HepG2 (cell line): ENCODE results near the gene RNF10. TPM values are rescaled to one million over a fixed set of nuclear protein-coding genes. Genes with fewer than 3 reads are reported as not detected.

ENCODE experiments used
- ATF7 ChIP-seq, 2 experiments: fragments of 450-650 bp in 1 of 2; sonication (generic) in 1 of 2; formaldehyde crosslinking in 1 of 2; IDR thresholded peaks; 2 replicates each; pipeline versions ENCODE4 v1.4.0 to v1.6.1; 2016 to 2020; ENCODE audit warnings: antibody characterized with exemption in 1 of 2, mild to moderate bottlenecking in 1 of 2, missing genetic modification reagents in 1 of 2
- BRD4 ChIP-seq: sonication (generic); formaldehyde crosslinking; IDR thresholded peaks from 2 replicates; pipeline ENCODE4 v1.4.0; 2020; ENCODE audit warnings: missing genetic modification reagents
- DNMT3B ChIP-seq: conservative IDR thresholded peaks from 2 replicates; pipeline ENCODE4 v1.6.1; 2016; ENCODE audit warnings: missing biosample characterization, control low read depth
- GPN1 ChIP-seq: sonication (generic); formaldehyde crosslinking; IDR thresholded peaks from 2 replicates; pipeline ENCODE4 v1.5.1; 2020; ENCODE audit warnings: missing genetic modification reagents, borderline replicate concordance
- HBP1 ChIP-seq: IDR thresholded peaks from 2 replicates; pipeline ENCODE4 v1.6.1; 2016; ENCODE audit warnings: low read depth, control low read depth
- HNF4A ChIP-seq: sonication (generic); formaldehyde crosslinking; IDR thresholded peaks from 2 replicates; pipeline ENCODE4 v1.4.0; 2020; ENCODE audit warnings: missing genetic modification reagents
- IKZF4 ChIP-seq: sonication (generic); formaldehyde crosslinking; IDR thresholded peaks from 2 replicates; pipeline ENCODE4 v1.5.1; 2020; ENCODE audit warnings: borderline replicate concordance, mild to moderate bottlenecking, low read depth, missing genetic modification reagents; ENCODE audit errors: not compliant biosample characterization
- KDM2A ChIP-seq: sonication (generic); formaldehyde crosslinking; IDR thresholded peaks from 2 replicates; pipeline ENCODE4 v1.4.0; 2020; ENCODE audit warnings: low read depth, missing genetic modification reagents, borderline replicate concordance
- NBN ChIP-seq: fragments of 450-650 bp; conservative IDR thresholded peaks from 2 replicates; pipeline ENCODE4 v1.6.1; 2017
- RORA ChIP-seq: sonication (generic); formaldehyde crosslinking; IDR thresholded peaks from 2 replicates; pipeline ENCODE4 v1.5.0; 2020; ENCODE audit warnings: mild to moderate bottlenecking, missing genetic modification reagents, moderate library complexity
- ZBTB44 ChIP-seq: sonication (generic); formaldehyde crosslinking; IDR thresholded peaks from 2 replicates; pipeline ENCODE4 v1.4.0; 2020; ENCODE audit warnings: missing genetic modification reagents
- ZNF160 ChIP-seq: sonication (generic); formaldehyde crosslinking; IDR thresholded peaks from 2 replicates; pipeline ENCODE4 v1.8.0; 2022; ENCODE audit warnings: mild to moderate bottlenecking, inconsistent platforms, missing genetic modification reagents
- ZNF263 ChIP-seq: sonication (generic); formaldehyde crosslinking; IDR thresholded peaks from 2 replicates; pipeline ENCODE4 v1.4.0; 2020; ENCODE audit warnings: missing genetic modification reagents
- ZNF274 ChIP-seq: sonication (generic); formaldehyde crosslinking; IDR thresholded peaks from 2 replicates; pipeline ENCODE4 v1.5.1; 2020; ENCODE audit warnings: mild to moderate bottlenecking, missing genetic modification reagents
- ZNF343 ChIP-seq: sonication (generic); formaldehyde crosslinking; IDR thresholded peaks from 2 replicates; pipeline ENCODE4 v1.4.0; 2020; ENCODE audit warnings: mild to moderate bottlenecking, missing genetic modification reagents
- ZNF362 ChIP-seq: sonication (generic); formaldehyde crosslinking; IDR thresholded peaks from 2 replicates; pipeline ENCODE4 v1.4.0; 2020; ENCODE audit warnings: missing genetic modification reagents, mild to moderate bottlenecking, borderline replicate concordance
- ZNF569 ChIP-seq: sonication (generic); formaldehyde crosslinking; IDR thresholded peaks from 2 replicates; pipeline ENCODE4 v1.5.0; 2020; ENCODE audit warnings: mild to moderate bottlenecking, missing genetic modification reagents, moderate library complexity, borderline replicate concordance
- ZNF790 ChIP-seq: sonication (generic); formaldehyde crosslinking; IDR thresholded peaks from 2 replicates; pipeline ENCODE4 v1.8.0; 2022; ENCODE audit warnings: missing genetic modification reagents, mild to moderate bottlenecking, borderline replicate concordance
- ZSCAN25 ChIP-seq: sonication (generic); formaldehyde crosslinking; IDR thresholded peaks from 2 replicates; pipeline ENCODE4 v1.8.0; 2022; ENCODE audit warnings: mild to moderate bottlenecking, missing genetic modification reagents
- polyA plus RNA-seq, 8 experiments: library from polyadenylated mRNA; depleted of rRNA in 3 of 8; stranded (reverse) in 7 of 8; unstranded in 1 of 8; fragments of >200 nt; fragmentation: Illumina TruSeq in 4 of 8; extraction: Trizol in 4 of 8; gene quantifications; 2 replicates each; pipeline versions ENCODE4 v1.2.1 to v1.2.3, GENCODE V29; 2011 to 2016; ENCODE audit warnings: low read depth in 4 of 8, missing spikeins in 1 of 8, mixed read lengths in 1 of 8; ENCODE audit not compliant: insufficient read depth in 1 of 8
- total RNA-seq, 5 experiments: library from RNA; depleted of rRNA; stranded (reverse); fragments of >200 nt; fragmentation: Illumina TruSeq; extraction: Trizol; gene quantifications; 2 replicates each; pipeline ENCODE4 v1.2.3, GENCODE V29; 2016; ENCODE audit warnings: low read depth in 1 of 5

The RNF10 gene
- total and polyA plus RNA-seq, 2 of the 13 experiments (the other 11 are each of a cell fraction or from before 2014, with no cell fraction given), result 62.5 to 88.0 TPM

- no peak for TF ChIP-seq ZNF343 (CRISPR knock-in tag)
- 0 out of 2 replicates have a peak, but pooled peaks have one; percentile 18 for TF ChIP-seq ZNF263 (CRISPR knock-in tag)
- no peak for TF ChIP-seq ZBTB44 (CRISPR knock-in tag)
- no peak for TF ChIP-seq IKZF4 (CRISPR knock-in tag)
- 0 out of 2 replicates have a peak, but pooled peaks have one; percentile 14 for TF ChIP-seq KDM2A (CRISPR knock-in tag)
- TF ChIP-seq NBN, result no peak
- TF ChIP-seq RORA (CRISPR knock-in tag), result no peak
- TF ChIP-seq ZNF362, result peak; percentile 33; the same call in 1 of the 2 replicates
- TF ChIP-seq ZNF790 (CRISPR knock-in tag), result no peak
- no peak for TF ChIP-seq BRD4 (CRISPR knock-in tag)
- TF ChIP-seq DNMT3B, result no peak
- TF ChIP-seq ZNF274 (CRISPR knock-in tag), result 0 out of 2 replicates have a peak, but pooled peaks have one; percentile 46
- no peak for TF ChIP-seq ZNF160 (CRISPR knock-in tag)
- TF ChIP-seq ZSCAN25 (CRISPR knock-in tag), result no peak
- no peak for TF ChIP-seq ZNF569 (CRISPR knock-in tag)
- TF ChIP-seq HBP1 (CRISPR knock-in tag), result no peak
- no peak for TF ChIP-seq HNF4A (CRISPR knock-in tag)
- no peak for TF ChIP-seq GPN1 (CRISPR knock-in tag)
- TF ChIP-seq ATF7 (IDR thresholded peaks at IDR 0.05), result no peak
- TF ChIP-seq ATF7 (CRISPR knock-in tag; IDR thresholded peaks at IDR 0.05), result no peak
These were observed 50.4 kb downstream of the RNF10 start (continued) for GRCh38 chr12:120584343-120585149.
